A549 (cell line): ENCODE data around the gene MRPL20.
"Not testable (repeated sequence)": the region's sequence is repeated elsewhere in the genome, so short reads cannot be mapped to it uniquely, and the experiment has no call there.

Source experiments
- BCL3 ChIP-seq: fragments of >200 bp; sonication (Bioruptor Twin); formaldehyde crosslinking; IDR thresholded peaks from 3 replicates; pipeline ENCODE4 v1.6.1; 2016
- EP300 ChIP-seq, 2 experiments: fragments of >200 bp; sonication (Bioruptor Twin); formaldehyde crosslinking; IDR thresholded peaks; 2 replicates in 1 of 2; 3 replicates in 1 of 2; pipeline ENCODE4 v1.6.1; 2016 to 2017
- HDAC2 ChIP-seq: fragments of 200-600 bp; sonication (generic); IDR thresholded peaks from 2 replicates; pipeline ENCODE4 v1.6.1; 2016
- HOXA7 ChIP-seq: fragments of 250-450 bp; sonication (Bioruptor Pico); IDR thresholded peaks from 2 replicates; pipeline ENCODE4 v1.5.0; 2020; ENCODE audit warnings: mild to moderate bottlenecking, moderate library complexity
- JUN ChIP-seq, 2 experiments: fragments of >200 bp; sonication (Bioruptor Twin); formaldehyde crosslinking; IDR thresholded peaks; 2 replicates in 1 of 2; 3 replicates in 1 of 2; pipeline ENCODE4 v1.6.1; 2016 to 2017
- NFE2L2 ChIP-seq: fragments of 150-350 bp; conservative IDR thresholded peaks from 2 replicates; pipeline ENCODE4 v1.6.1; 2014; ENCODE audit warnings: low read length
- NR3C1 ChIP-seq: fragments of >200 bp; sonication (Bioruptor Twin); formaldehyde crosslinking; IDR thresholded peaks from 3 replicates; pipeline ENCODE4 v1.6.1; 2017
- POLR2A ChIP-seq: IDR thresholded peaks from 2 replicates; pipeline ENCODE4 v1.6.1; 2012; ENCODE audit warnings: mild to moderate bottlenecking, low read length
- RCOR1 ChIP-seq: fragments of 150-350 bp; IDR thresholded peaks from 2 replicates; pipeline ENCODE4 v1.6.1; 2014; ENCODE audit warnings: antibody characterized with exemption, low read length, low read depth
- REST ChIP-seq: fragments of 200-600 bp; sonication (generic); IDR thresholded peaks from 2 replicates; pipeline ENCODE4 v1.6.1; 2016; ENCODE audit warnings: antibody characterized with exemption, mild to moderate bottlenecking, moderate library complexity
- TF ChIP-seq, protein P1 (sequence below): fragments of >200 bp; sonication (Bioruptor Twin); formaldehyde crosslinking; IDR thresholded peaks from 3 replicates; pipeline ENCODE4 v1.5.1; 2016

DNA sequence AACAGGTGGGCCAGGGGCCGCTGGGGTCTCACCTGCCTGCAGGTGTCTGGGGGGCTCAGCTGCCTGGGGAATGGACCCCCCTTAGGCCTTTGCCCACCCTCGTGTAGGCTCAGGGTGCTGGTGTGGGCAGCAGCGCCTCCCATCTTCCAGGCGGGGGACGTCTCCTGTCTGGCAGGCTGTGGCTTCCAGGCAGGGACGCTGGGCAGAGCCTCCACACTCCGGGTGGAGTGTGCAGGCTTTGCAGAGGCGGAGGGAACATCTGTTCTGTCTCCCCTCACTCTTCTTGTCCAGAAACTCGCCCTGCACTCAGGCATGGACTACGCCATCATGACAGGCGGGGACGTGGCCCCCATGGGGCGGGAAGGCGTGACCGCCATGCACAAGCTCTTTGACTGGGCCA is 48.8 kb upstream of the MRPL20 start:
- TF ChIP-seq EP300 (IDR thresholded peaks at IDR 0.05); NFE2L2; BCL3; RCOR1; JUN (IDR thresholded peaks at IDR 0.05); NR3C1; HDAC2; HOXA7 (CRISPR knock-in tag); POLR2A; REST: not testable (repeated sequence)
- TF ChIP-seq, protein P1, sequence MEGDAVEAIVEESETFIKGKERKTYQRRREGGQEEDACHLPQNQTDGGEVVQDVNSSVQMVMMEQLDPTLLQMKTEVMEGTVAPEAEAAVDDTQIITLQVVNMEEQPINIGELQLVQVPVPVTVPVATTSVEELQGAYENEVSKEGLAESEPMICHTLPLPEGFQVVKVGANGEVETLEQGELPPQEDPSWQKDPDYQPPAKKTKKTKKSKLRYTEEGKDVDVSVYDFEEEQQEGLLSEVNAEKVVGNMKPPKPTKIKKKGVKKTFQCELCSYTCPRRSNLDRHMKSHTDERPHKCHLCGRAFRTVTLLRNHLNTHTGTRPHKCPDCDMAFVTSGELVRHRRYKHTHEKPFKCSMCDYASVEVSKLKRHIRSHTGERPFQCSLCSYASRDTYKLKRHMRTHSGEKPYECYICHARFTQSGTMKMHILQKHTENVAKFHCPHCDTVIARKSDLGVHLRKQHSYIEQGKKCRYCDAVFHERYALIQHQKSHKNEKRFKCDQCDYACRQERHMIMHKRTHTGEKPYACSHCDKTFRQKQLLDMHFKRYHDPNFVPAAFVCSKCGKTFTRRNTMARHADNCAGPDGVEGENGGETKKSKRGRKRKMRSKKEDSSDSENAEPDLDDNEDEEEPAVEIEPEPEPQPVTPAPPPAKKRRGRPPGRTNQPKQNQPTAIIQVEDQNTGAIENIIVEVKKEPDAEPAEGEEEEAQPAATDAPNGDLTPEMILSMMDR = not testable (repeated sequence)
